HG02970 (cell line): ENCODE measurements around the gene SEC11C.

ENCODE experiments used
- ATAC-seq: cut with Tn5 transposase; IDR thresholded peaks from one replicate; pipeline ENCODE4 v1.9.1; 2021; ENCODE audit warnings: mild to moderate bottlenecking, moderate library complexity, moderate number of reproducible peaks; ENCODE audit not compliant: unreplicated experiment, low FRiP score

SEC11C gene

DNA sequence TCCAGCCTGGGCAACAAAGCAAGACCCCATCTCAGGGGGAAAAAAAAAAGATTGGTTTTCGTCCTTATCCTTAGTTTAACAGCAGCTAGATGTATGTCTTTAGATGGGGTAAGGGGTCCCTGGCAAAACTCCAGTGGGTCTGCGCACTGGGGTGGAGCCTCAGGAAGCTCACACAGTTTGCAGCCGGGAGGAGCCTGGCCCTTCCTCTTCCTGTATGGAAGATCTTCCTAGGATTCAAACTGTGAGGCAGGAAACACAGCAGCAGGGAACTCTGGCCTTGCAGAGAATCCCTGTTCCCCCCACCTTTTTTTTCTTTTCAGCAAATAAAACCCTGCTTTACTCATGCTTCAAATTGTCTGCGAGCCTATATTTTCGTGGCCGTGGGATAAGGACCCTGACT lies 67.8 kb downstream of the SEC11C start:
- ATAC-seq = no peak
